Measurements from ENCODE around the gene KIF12. TPM values are rescaled to one million over a fixed set of nuclear protein-coding genes. Genes with fewer than 3 reads are reported as not detected.

The KIF12 gene
- total and polyA plus RNA-seq, 2 experiments from 2014 or later = 4.2 to 4.3 TPM

GRCh38 chr9:114110180-114110579 lies 11.1 kb upstream of the KIF12 start (continued):
- TF ChIP-seq ZNF462 (CRISPR knock-in tag; IDR thresholded peaks at IDR 0.05) (no peak), JUNB (IDR thresholded peaks at IDR 0.05; ENCODE audit: unreplicated experiment) (no peak), REST (IDR thresholded peaks at IDR 0.05; ENCODE audit: unreplicated experiment) (no peak), ZNF114 (CRISPR knock-in tag; IDR thresholded peaks at IDR 0.05) (no peak), STAT1 (IDR thresholded peaks at IDR 0.05; ENCODE audit: unreplicated experiment) (no peak), EZH2phosphoT487 (IDR thresholded peaks at IDR 0.05; ENCODE audit: unreplicated experiment) (no peak)

GRCh38 chr9:114109124-114109523 lies 10.0 kb upstream of the KIF12 start:
- H3K79me2 ChIP-seq (replicated peaks; ENCODE audit: insufficient read depth) = no peaks in the 10 kb centered on the region
- no peak overlapping the region; the same call in 1 of the 2 replicates for H3K4me2 ChIP-seq
- Mint-ChIP-seq H3K36me3 (ENCODE audit: low read depth) (no peaks in the 10 kb centered on the region), H3K4me3 (no peak overlapping the region), H3K4me1 (peaks cover 11% of the 10 kb centered on the region), H3K27ac (no peak overlapping the region), H3K9me3 (no peaks in the 10 kb centered on the region), H3K27me3 (ENCODE audit: insufficient read depth, low read depth, poor library complexity) (peaks cover 8% of the 10 kb centered on the region)
- 0 out of 2 replicates have a peak, but pooled peaks cover 6% of the 10 kb centered on the region for H3K27me3 ChIP-seq (ENCODE audit: insufficient read depth)
- H3K9me2 ChIP-seq (ENCODE audit: insufficient read depth) = no peaks in the 10 kb centered on the region
- no peaks in the 10 kb centered on the region for H3F3A ChIP-seq (replicated peaks; ENCODE audit: low read depth)
- H3K36me3 ChIP-seq (ENCODE audit: insufficient read depth) = no peaks in the 10 kb centered on the region
- no peak for DNase-seq (ENCODE audit: low spot score)
- no peak for ATAC-seq
- no peaks in the 10 kb centered on the region for H4K20me1 ChIP-seq (replicated peaks; ENCODE audit: insufficient read depth)
- no peaks in the 10 kb centered on the region; the same call in 1 of the 2 replicates for H3K4me1 ChIP-seq (ENCODE audit: insufficient read depth)
- peak overlapping the region; percentile 88 for H2AFZ ChIP-seq
- no peak overlapping the region for H3K27ac ChIP-seq (ENCODE audit: low read depth)
- no peak overlapping the region for H3K4me3 ChIP-seq
- TF ChIP-seq ZNF462 (CRISPR knock-in tag; IDR thresholded peaks at IDR 0.05) = no peak
